Lower leg skin (tissue), 4 donors: ENCODE results near the gene LDLRAP1. TPM values are rescaled to one million over a fixed set of nuclear protein-coding genes. Genes with fewer than 3 reads are reported as not detected.
"Not testable (repeated sequence)": the region's sequence is repeated elsewhere in the genome, so short reads cannot be mapped to it uniquely, and the experiment has no call there.

Experiments
- DNase-seq, 2 donors: peaks; one replicate each; pipeline ENCODE4 v3.0.0-alpha.2; 2019; ENCODE audit warnings: low spot score in 2 of 2
- H3K4me3 ChIP-seq: fragments of 200-600 bp; sonication (generic); 2 replicates; pipeline ENCODE4 v1.5.1; 2017; ENCODE audit warnings: mild to moderate bottlenecking, low read depth; ENCODE audit not compliant: poor library complexity, severe bottlenecking
- POLR2A ChIP-seq, 2 donors: fragments of 450-650 bp; IDR thresholded peaks; one replicate each; pipeline ENCODE4 v1.6.1; 2016 to 2017; ENCODE audit warnings: antibody characterized with exemption in 2 of 2, mild to moderate bottlenecking in 1 of 2, moderate library complexity in 1 of 2
- WGBS, 2 donors: methylation state at CpG; one replicate each; pipeline ENCODE4 v1.1.5; 2018; 5-methylcytosine and 5-hydroxymethylcytosine counted together
- intact Hi-C: fragments of 100-400 bp; cut with DNase I; formaldehyde crosslinking; loops from one replicate; pipeline ENCODE4 v1.15.0; 2023; ENCODE audit warnings: low total_unique reads
- total RNA-seq, 4 donors: library from RNA; depleted of rRNA; stranded (reverse); fragments of >200 nt; gene quantifications; one replicate each; pipeline ENCODE4 v1.1.0, GENCODE V29; 2016
- TF ChIP-seq, protein P1 (sequence below), 3 donors: fragments of 450-650 bp; IDR thresholded peaks; one replicate each; pipeline ENCODE4 v1.5.1; 2016; ENCODE audit warnings: antibody characterized with exemption in 3 of 3, mild to moderate bottlenecking in 3 of 3, moderate library complexity in 2 of 3

Gene LDLRAP1
- total RNA-seq, 4 donors from 2014 or later = 26.9 to 36.7 (median 27.2) TPM

DNA sequence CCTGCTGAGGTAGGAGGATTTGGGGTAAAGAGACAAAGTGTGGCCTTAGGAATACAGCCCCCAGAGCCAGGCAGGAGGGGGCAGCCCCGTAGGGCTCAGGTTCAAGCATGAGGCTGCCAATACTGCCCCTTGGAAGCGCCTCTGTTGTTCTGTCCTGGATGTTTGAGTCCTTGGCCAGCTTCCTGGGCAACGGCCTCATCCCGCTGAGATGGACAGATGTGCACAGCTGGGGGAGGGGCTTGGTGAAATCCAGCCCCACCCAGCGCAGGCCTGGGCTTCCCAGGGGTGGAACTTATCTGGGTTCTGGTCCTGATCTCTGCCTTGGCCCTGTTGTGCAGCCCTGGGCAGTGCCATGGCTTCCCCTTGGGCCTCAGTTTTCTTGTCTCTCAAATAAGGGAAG lies 38.4 kb downstream of the LDLRAP1 start:
- no peak for DNase-seq
- H3K4me3 ChIP-seq = no peak overlapping the region
- TF ChIP-seq, protein P1, sequence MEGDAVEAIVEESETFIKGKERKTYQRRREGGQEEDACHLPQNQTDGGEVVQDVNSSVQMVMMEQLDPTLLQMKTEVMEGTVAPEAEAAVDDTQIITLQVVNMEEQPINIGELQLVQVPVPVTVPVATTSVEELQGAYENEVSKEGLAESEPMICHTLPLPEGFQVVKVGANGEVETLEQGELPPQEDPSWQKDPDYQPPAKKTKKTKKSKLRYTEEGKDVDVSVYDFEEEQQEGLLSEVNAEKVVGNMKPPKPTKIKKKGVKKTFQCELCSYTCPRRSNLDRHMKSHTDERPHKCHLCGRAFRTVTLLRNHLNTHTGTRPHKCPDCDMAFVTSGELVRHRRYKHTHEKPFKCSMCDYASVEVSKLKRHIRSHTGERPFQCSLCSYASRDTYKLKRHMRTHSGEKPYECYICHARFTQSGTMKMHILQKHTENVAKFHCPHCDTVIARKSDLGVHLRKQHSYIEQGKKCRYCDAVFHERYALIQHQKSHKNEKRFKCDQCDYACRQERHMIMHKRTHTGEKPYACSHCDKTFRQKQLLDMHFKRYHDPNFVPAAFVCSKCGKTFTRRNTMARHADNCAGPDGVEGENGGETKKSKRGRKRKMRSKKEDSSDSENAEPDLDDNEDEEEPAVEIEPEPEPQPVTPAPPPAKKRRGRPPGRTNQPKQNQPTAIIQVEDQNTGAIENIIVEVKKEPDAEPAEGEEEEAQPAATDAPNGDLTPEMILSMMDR (IDR thresholded peaks at IDR 0.05) = no peak
- no peak for TF ChIP-seq POLR2A (IDR thresholded peaks at IDR 0.05)
- 59 to 80% methylated on average over 5 of the region's 5 CpGs for WGBS, 2 donors
- intact Hi-C loops = no loop called here

GRCh38 chr1:25583519-25584370 lies 40.3 kb downstream of the LDLRAP1 start:
- intact Hi-C loops = no loop called here
- WGBS, 2 donors = 88 to 90% methylated on average over 14 of the region's 14 CpGs
- no peak overlapping the region for H3K4me3 ChIP-seq
- TF ChIP-seq POLR2A (IDR thresholded peaks at IDR 0.05) = no peak
- TF ChIP-seq, protein P1 (IDR thresholded peaks at IDR 0.05) = no peak
- DNase-seq = no peak

DNA sequence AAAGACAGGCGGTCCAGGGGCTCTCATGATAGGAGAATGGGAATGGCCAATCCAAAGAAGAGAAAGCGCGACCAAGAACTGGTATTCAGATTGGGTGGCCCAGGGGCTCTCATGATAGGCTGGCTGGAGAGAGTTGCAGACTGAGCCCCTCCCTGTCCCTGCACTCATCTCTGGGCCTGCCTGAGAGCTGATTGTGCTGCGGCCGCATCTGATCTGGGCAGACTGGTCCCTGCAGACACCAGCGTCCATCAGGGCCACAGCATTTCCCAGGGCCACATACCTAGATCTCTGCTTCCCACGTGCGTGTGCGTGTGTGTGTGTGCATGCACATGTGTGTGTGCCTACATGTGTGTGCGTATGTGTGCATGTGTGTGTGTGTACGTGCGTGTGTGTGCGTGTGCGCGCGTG lies 42.8 kb downstream of the LDLRAP1 start:
- TF ChIP-seq, protein P1 (IDR thresholded peaks at IDR 0.05) = no peak
- TF ChIP-seq POLR2A (IDR thresholded peaks at IDR 0.05) = no peak
- intact Hi-C loops = no loop called here
- 84 to 92% methylated on average over 16 of the region's 16 CpGs for WGBS, 2 donors
- no peak overlapping the region for H3K4me3 ChIP-seq
- no peak for DNase-seq

DNA sequence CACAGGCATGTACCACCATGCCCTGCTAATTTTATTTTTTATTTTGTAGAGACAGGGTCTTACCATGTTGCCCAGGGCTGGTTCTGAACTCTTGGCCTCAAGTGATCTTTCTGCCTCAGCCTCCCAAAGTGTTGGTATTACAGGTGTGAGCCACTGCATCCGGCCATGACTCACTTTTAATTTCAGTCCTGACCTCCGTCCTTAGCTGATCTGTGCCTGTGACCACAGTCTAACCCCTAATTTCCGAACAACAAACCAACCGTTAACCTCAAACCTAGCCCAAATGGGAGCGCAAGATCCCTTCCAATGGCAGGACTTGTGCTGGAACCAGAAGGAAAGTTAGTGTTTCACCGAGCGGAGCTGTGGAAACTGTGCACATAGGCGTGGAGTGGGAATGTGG lies 43.9 kb downstream of the LDLRAP1 start:
- H3K4me3 ChIP-seq = no peak overlapping the region
- no peak for DNase-seq
- intact Hi-C loops = no loop called here
- TF ChIP-seq, protein P1 (IDR thresholded peaks at IDR 0.05) = no peak
- TF ChIP-seq POLR2A (IDR thresholded peaks at IDR 0.05) = no peak
- 85 to 94% methylated on average over 8 of the region's 8 CpGs for WGBS, 2 donors

DNA sequence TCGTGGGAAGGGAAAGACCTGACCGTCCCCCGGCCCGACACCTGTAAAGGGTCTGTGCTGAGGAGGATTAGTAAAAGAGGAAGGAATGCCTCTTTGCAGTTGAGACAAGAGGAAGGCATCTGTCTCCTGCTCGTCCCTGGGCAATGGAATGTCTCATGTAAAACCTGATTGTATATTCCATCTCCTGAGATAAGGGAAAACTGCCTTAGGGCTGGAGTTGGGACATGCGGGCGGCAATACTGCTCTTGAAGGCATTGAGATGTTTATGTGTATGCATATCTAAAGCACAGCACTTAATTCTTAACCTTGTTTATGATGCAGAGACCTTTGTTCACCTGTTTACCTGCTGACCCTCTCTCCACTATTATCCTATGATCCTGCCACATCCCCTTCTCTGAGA lies 44.8 kb downstream of the LDLRAP1 start:
- intact Hi-C loops, H3K4me3 ChIP-seq, DNase-seq: not testable (repeated sequence)
- WGBS, 2 donors = 72 to 83% methylated on average over 5 to 7 of the region's 7 CpGs

DNA sequence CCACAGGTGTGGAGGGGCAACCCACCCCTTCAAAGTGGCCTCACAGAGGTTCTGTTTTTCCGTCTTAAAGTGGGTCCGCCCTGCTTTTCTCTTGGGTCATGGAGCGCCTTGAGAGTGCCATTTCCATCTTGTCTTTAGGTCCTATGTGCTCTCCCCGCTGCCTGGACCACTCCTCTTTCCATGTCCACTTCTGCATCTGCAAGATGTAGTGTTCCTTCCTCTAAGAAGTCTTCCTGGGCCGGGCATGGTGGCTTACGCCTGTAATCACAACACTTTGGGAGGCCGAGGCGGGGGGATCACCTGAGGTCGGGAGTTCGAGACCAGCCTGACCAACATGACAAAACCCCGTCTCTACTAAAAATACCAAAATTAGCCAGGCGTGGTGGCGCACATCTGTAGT lies 45.4 kb downstream of the LDLRAP1 start:
- DNase-seq, intact Hi-C loops, H3K4me3 ChIP-seq: not testable (repeated sequence)
- 95 to 97% methylated on average over 13 of the region's 13 CpGs for WGBS, 2 donors
